Bronchial epithelial cell (primary cell): ENCODE results near the gene LAMP2. TPM values are rescaled to one million over a fixed set of nuclear protein-coding genes. Genes with fewer than 3 reads are reported as not detected.

Experiments used
- DNase-seq: peaks from one replicate; pipeline ENCODE4 v3.0.0-alpha.2; 2010; ENCODE audit warnings: low read depth
- FAIRE-seq: peaks from 2 replicates; lab custom pipeline; 2011; peaks lifted over from hg19 to GRCh38; lab: Jason Lieb, UNC
- H3K27me3 ChIP-seq: 2 replicates; pipeline ENCODE4 v1.5.1; 2011; ENCODE audit warnings: low read length; ENCODE audit not compliant: control insufficient read depth, insufficient read depth
- H3K36me3 ChIP-seq: 2 replicates; pipeline ENCODE4 v1.5.1; 2011; ENCODE audit warnings: low read length; ENCODE audit not compliant: control insufficient read depth, insufficient read depth
- H3K4me3 ChIP-seq: 2 replicates; pipeline ENCODE4 v1.5.1; 2011; ENCODE audit warnings: mild to moderate bottlenecking, low read depth, low read length, control low read depth
- total RNA-seq: library from RNA; depleted of rRNA; stranded (reverse); fragments of >200 nt; gene quantifications from 2 replicates; pipeline ENCODE4 v1.2.1, GENCODE V29; 2014
- TF ChIP-seq, protein P1 (sequence below): IDR thresholded peaks from 2 replicates; pipeline ENCODE4 v1.5.1; 2011; ENCODE audit warnings: mild to moderate bottlenecking, moderate library complexity, low read length, control low read depth, inconsistent platforms; ENCODE audit not compliant: insufficient read depth, severe bottlenecking

The LAMP2 gene
- total RNA-seq, 1 donor from 2014 or later: 118 TPM

DNA sequence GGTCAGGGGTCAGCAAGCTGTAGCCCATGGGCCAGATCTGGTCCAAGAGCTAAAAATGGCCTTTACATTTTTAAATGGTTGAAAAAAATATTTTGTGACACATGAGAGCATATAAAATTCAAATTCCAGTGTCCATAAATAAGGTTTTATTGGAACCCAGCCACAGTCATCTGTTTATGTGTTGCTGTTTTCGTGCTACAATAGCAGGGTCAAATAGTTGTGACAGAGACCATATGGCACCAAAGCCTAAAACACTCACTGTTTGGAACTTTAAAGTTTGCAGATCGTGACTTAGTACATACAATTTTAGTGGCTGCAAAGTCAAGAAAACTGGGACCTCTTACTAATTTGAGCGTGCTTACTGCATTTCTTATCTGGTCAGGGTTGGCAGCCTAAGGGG, 29.2 kb downstream of the LAMP2 start:
- Histone ChIP-seq H3K36me3 (peaks cover 3% of the 10 kb centered on the region), H3K4me3 (no peak overlapping the region), H3K27me3 (no peaks in the 10 kb centered on the region)
- FAIRE-seq: no peak
- no peak for DNase-seq
- TF ChIP-seq, protein P1, sequence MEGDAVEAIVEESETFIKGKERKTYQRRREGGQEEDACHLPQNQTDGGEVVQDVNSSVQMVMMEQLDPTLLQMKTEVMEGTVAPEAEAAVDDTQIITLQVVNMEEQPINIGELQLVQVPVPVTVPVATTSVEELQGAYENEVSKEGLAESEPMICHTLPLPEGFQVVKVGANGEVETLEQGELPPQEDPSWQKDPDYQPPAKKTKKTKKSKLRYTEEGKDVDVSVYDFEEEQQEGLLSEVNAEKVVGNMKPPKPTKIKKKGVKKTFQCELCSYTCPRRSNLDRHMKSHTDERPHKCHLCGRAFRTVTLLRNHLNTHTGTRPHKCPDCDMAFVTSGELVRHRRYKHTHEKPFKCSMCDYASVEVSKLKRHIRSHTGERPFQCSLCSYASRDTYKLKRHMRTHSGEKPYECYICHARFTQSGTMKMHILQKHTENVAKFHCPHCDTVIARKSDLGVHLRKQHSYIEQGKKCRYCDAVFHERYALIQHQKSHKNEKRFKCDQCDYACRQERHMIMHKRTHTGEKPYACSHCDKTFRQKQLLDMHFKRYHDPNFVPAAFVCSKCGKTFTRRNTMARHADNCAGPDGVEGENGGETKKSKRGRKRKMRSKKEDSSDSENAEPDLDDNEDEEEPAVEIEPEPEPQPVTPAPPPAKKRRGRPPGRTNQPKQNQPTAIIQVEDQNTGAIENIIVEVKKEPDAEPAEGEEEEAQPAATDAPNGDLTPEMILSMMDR: no peak

DNA sequence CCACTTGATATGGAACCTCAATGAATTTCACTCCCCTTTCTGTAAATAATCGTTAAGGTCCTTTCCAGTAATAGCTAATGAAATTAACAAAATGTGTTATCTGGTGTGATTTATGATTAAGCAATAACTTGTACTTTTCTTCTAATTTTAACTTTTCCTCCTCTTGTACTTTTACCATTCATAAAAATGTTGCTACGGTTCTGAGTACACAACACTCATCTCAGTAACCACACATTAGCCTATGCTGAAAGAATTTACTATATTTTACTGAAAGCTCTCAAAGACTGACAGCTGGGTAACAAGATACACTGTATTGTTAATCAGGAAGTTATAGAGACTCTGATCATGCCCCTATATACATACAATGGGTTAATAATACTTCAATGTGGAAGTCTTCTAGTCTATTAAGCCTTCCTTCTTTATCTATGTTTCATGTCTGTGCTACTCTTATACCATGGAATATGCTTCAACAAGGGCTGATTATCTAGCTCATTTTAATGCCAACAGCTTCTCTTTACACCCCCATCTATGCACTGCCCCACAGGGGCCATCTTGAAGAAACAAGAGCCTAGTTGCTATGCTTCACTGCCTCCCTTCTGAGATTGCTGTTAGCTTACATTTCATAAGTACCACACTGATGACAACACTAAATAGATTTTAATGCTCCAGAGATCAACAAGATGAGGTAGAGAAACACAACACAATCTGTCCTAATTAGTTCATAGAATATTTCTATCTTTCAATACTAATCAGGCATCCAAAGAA, 39.1 kb downstream of the LAMP2 start:
- H3K27me3 ChIP-seq: no peaks in the 10 kb centered on the region
- FAIRE-seq (no peak), DNase-seq (no peak)
- no peaks in the 10 kb centered on the region for H3K36me3 ChIP-seq
- TF ChIP-seq, protein P1: no peak
- H3K4me3 ChIP-seq: no peak overlapping the region

DNA sequence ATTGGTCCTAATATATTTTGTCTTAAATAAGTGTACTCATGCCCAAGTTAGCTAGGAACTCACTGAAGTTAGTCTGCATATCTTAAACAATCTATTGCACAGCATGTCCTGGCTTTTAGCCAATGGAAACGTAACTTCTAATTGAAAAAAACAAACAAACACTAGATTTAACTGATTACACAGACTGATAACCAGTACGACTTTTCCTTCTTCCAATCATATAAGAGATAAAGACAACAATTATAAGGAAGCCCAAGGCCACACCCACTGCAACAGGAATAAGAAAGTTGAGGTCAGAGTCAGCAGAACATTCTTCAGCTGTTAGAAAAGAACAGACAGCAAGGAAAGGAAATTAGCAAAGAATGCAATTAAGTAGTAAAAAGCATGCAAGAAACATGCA, 40.8 kb downstream of the LAMP2 start:
- no peak for DNase-seq
- H3K27me3 ChIP-seq: no peaks in the 10 kb centered on the region
- no peak overlapping the region for H3K4me3 ChIP-seq
- TF ChIP-seq, protein P1: no peak
- FAIRE-seq: no peak
- no peaks in the 10 kb centered on the region for H3K36me3 ChIP-seq

DNA sequence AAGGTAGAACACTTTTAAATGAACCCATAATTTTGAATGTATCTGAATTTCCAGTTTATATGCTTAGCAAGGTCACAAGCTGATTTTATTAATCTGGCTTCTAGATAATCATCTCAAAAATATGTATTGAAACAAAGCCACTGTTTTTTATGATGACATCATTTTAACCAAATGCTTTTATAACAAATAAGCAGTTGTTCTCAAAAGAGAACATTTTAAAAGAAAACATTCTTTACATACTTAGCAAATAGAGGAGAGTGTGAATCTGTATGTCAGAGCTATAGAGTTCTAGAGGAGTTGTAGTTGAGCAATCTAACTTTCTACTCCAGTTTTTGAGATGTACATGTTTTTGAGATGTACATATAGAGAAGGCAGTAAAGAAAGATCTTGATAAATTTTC, 42.5 kb downstream of the LAMP2 start:
- Histone ChIP-seq H3K36me3 (no peaks in the 10 kb centered on the region), H3K27me3 (no peaks in the 10 kb centered on the region), H3K4me3 (no peak overlapping the region)
- DNase-seq (no peak), FAIRE-seq (no peak)
- TF ChIP-seq, protein P1: no peak

DNA sequence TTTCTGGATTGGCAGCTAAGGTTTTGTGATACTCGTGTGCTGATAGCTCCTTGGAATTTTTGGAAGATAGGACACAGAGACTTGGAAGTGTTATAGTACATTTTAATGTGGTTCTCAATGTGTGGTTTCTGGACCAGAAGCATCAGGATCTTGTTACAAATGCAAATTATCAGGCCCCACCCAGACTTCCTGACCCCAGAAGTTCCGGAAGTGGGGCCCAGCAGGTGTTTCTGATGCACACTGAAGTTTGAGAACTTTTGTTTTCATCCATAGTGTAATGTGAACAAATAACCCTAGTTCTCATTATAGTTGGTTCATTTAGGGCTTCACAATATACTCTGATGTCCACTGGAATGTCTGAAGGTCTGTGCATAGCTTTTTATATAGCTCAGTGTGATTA, 49.6 kb downstream of the LAMP2 start:
- TF ChIP-seq, protein P1: no peak

DNA sequence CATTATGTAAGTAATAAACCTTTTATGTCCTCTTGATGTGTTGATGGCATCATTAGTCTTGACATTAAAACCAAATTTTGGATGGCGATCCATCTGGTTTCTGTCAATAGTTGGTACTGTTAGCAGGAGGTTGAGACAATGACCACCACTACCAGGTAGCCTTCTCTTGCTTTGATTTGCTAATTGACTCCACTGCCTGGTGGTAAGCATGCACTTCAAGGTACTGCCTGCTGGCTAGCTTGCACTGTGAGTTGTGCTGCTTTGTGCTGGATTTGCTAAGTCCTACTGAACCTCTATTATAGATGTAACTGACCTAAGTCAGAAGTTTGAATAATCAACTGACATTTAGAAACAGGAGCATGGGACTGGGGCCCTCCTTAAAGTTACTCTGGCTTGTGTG, 60.9 kb downstream of the LAMP2 start:
- FAIRE-seq (no peak), DNase-seq (no peak)
- TF ChIP-seq, protein P1: no peak
- no peak overlapping the region for H3K4me3 ChIP-seq
- no peaks in the 10 kb centered on the region for H3K27me3 ChIP-seq
- no peaks in the 10 kb centered on the region for H3K36me3 ChIP-seq

More for the DNA sequence above, 49.6 kb downstream of the LAMP2 start:
- H3K36me3 ChIP-seq: no peaks in the 10 kb centered on the region
- H3K27me3 ChIP-seq: no peaks in the 10 kb centered on the region
- DNase-seq (no peak), FAIRE-seq (no peak)
- H3K4me3 ChIP-seq: no peak overlapping the region
